ENCODE measurements around the gene RALBP1. TPM values are rescaled to one million over a fixed set of nuclear protein-coding genes. Genes with fewer than 3 reads are reported as not detected.

The RALBP1 gene
- total and polyA plus RNA-seq, 9 of the 15 experiments (the other 6 are each of a cell fraction or from before 2014, with no cell fraction given), result 10.9 to 70.0 (median 61.3) TPM

DNA sequence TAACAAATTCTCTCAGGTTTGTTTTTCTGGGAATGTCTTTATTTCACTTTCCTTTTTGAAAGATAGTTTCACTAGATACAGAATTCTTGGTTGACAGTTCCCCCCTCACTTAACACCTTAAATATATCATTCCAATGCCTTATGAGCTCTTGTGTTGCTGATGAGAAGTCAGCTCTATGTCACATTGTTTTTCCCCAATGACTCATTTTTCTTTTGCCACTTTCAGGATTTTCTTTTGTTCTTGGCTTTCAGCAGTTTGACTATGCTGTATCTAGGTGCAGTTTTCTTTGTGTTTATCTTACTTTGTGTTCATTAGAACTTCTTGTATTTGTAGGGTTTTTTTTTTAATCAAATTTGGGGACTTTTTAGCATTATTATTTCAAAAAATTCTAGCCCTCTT is 5.6 kb upstream of the RALBP1 start:
- in situ Hi-C loops (cut with MboI) (no loop called here), intact Hi-C loops (cut with micrococcal nuclease) (no loop called here)
- H3K36me3 ChIP-seq (ENCODE audit: control insufficient read depth, insufficient read depth, low read length), result no peaks in the 10 kb centered on the region
- ChIA-PET CTCF (ENCODE audit: low intra/inter-chr PET ratio) (no interaction called here), POLR2A (no interaction called here)
- no peak overlapping the region for H3K27ac ChIP-seq (ENCODE audit: extremely low read depth, low read depth, low read length)
- no peaks in the 10 kb centered on the region for H3K9me1 ChIP-seq (ENCODE audit: control insufficient read depth, insufficient read depth, low read length)
- no peak overlapping the region for H3K9ac ChIP-seq (ENCODE audit: insufficient read depth in 1 of 2, low read depth in 2 of 2, low read length in 2 of 2)
- no peaks in the 10 kb centered on the region for H3K27me3 ChIP-seq (ENCODE audit: control insufficient read depth in 2 of 2, insufficient read depth in 2 of 2, low read length in 2 of 2)
- no peak for FAIRE-seq
- no TSS peak for BruUV-seq (replicated peaks)
- no peak overlapping the region for H3K4me2 ChIP-seq (ENCODE audit: insufficient read depth, low read length)
- peaks cover 6% of the 10 kb centered on the region; the same call in 2 of the 3 replicates for H3K79me2 ChIP-seq (ENCODE audit: control insufficient read depth, insufficient read depth, low read length)
- ATAC-seq, result no peak
- H3K4me1 ChIP-seq (replicated peaks in 1 of 2; ENCODE audit: control insufficient read depth in 2 of 2, insufficient read depth in 2 of 2, low read length in 2 of 2), result peaks cover 7 to 9% of the 10 kb centered on the region in 2 experiments
- no peaks in the 10 kb centered on the region; the same call in 1 of the 2 replicates for H3K9me3 ChIP-seq (replicated peaks; ENCODE audit: control insufficient read depth, insufficient read depth, low read depth, low read length)
- H2AFZ ChIP-seq (ENCODE audit: low read depth, low read length), result no peak overlapping the region
- no peaks in the 10 kb centered on the region for H4K20me1 ChIP-seq (replicated peaks; ENCODE audit: control insufficient read depth, insufficient read depth, low read length)
- TF ChIP-seq CHD4 (IDR thresholded peaks at IDR 0.05; ENCODE audit: insufficient read depth, insufficient replicate concordance, low read depth, low read length, poor library complexity, severe bottlenecking) (no peak), ZNF830 (CRISPR knock-in tag; IDR thresholded peaks at IDR 0.05) (no peak), ZNF408 (CRISPR knock-in tag; IDR thresholded peaks at IDR 0.05; ENCODE audit: low read depth) (no peak), MTA3 (IDR thresholded peaks at IDR 0.05; ENCODE audit: borderline replicate concordance) (no peak), SNIP1 (IDR thresholded peaks at IDR 0.05; ENCODE audit: low read depth) (no peak), RBM17 (IDR thresholded peaks at IDR 0.05; ENCODE audit: borderline replicate concordance, low read depth, low read length) (no peak), ZHX1 (conservative IDR thresholded peaks at IDR 0.05; ENCODE audit: low read length) (no peak), RBM22 (IDR thresholded peaks at IDR 0.05; ENCODE audit: low read depth, low read length, poor library complexity, severe bottlenecking) (no peak), SUPT5H (IDR thresholded peaks at IDR 0.05) (no peak)
- no peak for DNase-seq (ENCODE audit: extremely low read depth in 1 of 4, low spot score in 3 of 4)
- no peak overlapping the region for H3K4me3 ChIP-seq

Measured in K562 (cell line).